Measurements from ENCODE around the gene PGLYRP4.
"Not testable (repeated sequence)": the region's sequence is repeated elsewhere in the genome, so short reads cannot be mapped to it uniquely, and the experiment has no call there.

PGLYRP4 gene

GRCh38 chr1:153357076-153357852, 8.6 kb upstream of the PGLYRP4 start:
- DNase-seq = peak in 3 of 58 donors; percentile 12 to 52 (median 14)

- no peak for DNase-seq
These were observed 7.9 kb upstream of the PGLYRP4 start for GRCh38 chr1:153356392-153357075.

- DNase-seq = peak in 8 of 58 donors; percentile 7 to 46 (median 9)
These were observed 6.9 kb upstream of the PGLYRP4 start for GRCh38 chr1:153355445-153356071.

GRCh38 chr1:153354515-153355193, 6.0 kb upstream of the PGLYRP4 start:
- no peak for DNase-seq

- peak in 1 of 58 donors; percentile 6 for DNase-seq
These were observed 4.7 kb upstream of the PGLYRP4 start for GRCh38 chr1:153353226-153353947.

GRCh38 chr1:153352523-153352922, 3.9 kb upstream of the PGLYRP4 start:
- DNase-seq = peak in 38 of 58 donors; percentile 4 to 72 (median 28)

- DNase-seq = no peak
These were observed 1.8 kb upstream of the PGLYRP4 start for GRCh38 chr1:153350321-153350957.

- DNase-seq = no peak
These were observed 1.0 kb upstream of the PGLYRP4 start for GRCh38 chr1:153349363-153350320.

GRCh38 chr1:153347856-153348255, 785 bp downstream of the PGLYRP4 start:
- DNase-seq = no peak

- not testable (repeated sequence) for DNase-seq
These were observed 1.6 kb downstream of the PGLYRP4 start for GRCh38 chr1:153347049-153347448.

GRCh38 chr1:153346077-153346723, 2.4 kb downstream of the PGLYRP4 start:
- no peak for DNase-seq

- DNase-seq = no peak
These were observed 3.2 kb downstream of the PGLYRP4 start for GRCh38 chr1:153345187-153346076.

- DNase-seq = no peak
These were observed 4.0 kb downstream of the PGLYRP4 start for GRCh38 chr1:153344718-153345025.

GRCh38 chr1:153343811-153344717, 4.6 kb downstream of the PGLYRP4 start:
- no peak for DNase-seq

- no peak for DNase-seq
These were observed 5.5 kb downstream of the PGLYRP4 start for GRCh38 chr1:153343040-153343681.

GRCh38 chr1:153342178-153342577, 6.5 kb downstream of the PGLYRP4 start:
- no peak for DNase-seq

Data from anterior cingulate cortex (tissue), 58 donors.